Left hindlimb (tissue), 1 donor: ENCODE results near the gene OVCA2.

Source experiments
- DNase-seq: peaks from one replicate; pipeline ENCODE4 v3.0.0-alpha.2; 2018

Gene OVCA2

DNA sequence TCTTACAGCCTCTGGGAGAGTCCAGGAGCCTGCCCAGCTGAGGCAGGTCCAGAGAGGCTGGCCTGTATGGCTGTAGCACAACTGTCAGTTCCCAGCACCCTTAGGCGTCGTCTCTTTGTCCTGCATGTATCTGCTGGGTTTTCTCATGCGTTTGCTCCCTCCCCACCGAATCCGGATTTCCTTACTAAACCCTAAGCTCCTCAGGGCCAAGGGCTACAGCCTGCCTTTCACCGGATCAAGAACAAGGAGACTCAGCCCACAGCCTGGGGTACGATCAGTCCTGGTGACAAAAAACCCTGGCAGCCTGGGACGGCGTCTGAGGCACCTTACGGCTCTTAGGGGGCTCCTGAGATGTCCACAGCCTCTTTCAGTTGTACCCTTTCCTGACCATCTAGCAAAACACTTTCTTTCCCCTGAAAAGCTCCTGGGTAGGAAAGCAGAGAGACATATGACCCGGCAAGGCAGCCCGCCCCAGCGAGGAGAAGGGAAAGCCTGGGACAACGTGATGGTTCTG lies 25.3 kb downstream of the OVCA2 start:
- no peak for DNase-seq

DNA sequence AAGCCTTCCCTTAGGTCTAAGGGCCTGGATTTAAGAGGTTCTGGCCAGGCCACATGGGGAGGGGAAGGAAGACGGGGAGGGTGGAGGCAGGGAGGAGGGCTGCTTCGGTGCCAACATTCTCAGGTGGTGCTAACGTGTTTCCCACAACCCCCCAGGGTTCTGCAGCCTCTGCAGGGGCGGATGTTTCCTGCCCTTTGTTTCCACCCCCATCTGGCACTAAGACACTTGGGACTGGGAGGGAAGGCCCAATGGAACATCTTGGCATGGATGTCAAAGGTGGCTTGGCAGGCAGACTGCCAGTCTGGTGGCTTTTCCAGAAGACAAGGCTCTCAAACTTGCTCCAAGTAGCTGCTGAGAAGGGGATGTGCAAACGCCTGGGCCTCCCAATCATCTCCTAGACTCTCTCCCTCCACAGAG lies 25.8 kb downstream of the OVCA2 start:
- DNase-seq: peak; percentile 43

DNA sequence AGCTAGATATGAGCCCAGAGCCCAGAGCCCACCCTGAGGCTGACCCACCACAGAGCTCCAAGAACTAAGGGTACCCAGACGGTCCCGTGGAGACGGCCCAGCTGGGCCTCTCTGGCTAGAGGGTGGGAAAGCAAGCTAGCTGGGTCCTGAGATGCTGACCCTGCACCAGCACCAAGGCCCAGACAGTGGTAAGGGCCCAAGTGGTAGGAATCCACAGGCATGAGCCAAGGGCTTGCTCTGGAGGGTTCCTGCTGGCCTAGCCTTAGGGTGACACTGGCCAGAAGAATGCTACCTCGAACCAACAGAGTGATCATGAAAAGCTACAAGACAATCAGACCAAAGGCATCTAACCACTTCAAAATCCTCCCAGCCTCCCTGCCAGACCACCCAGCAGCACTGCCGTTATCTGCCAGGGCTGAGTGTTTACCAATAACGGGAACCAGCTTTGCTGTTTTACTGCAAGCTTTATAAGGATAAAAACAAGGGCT lies 26.3 kb downstream of the OVCA2 start:
- DNase-seq: peak; percentile 48

DNA sequence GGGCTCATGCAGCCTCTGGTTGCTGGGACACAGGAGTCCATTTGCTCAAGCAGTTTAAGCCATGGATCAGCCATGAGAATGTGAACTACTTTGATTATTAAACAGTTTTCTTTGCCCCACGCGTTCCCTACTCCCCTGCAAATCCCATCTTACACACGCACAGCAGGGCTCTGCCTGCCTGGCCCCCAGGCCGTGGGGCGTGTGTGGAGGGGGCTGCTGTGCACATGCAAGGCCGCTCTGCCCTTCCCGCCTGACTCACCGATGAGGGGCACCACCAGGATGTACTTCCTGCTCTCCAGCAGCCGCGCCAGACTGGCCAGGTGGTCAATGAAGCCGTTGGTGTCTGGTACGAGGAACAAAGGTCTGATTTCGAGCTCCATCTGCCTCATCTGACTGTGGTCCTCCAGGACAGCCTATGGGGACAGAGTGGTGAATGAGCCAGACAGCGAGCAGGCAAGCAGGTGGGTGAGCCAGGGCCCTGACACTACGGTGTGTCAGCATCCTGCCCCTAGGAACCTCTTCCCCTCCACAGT lies 26.8 kb downstream of the OVCA2 start:
- no peak for DNase-seq

DNA sequence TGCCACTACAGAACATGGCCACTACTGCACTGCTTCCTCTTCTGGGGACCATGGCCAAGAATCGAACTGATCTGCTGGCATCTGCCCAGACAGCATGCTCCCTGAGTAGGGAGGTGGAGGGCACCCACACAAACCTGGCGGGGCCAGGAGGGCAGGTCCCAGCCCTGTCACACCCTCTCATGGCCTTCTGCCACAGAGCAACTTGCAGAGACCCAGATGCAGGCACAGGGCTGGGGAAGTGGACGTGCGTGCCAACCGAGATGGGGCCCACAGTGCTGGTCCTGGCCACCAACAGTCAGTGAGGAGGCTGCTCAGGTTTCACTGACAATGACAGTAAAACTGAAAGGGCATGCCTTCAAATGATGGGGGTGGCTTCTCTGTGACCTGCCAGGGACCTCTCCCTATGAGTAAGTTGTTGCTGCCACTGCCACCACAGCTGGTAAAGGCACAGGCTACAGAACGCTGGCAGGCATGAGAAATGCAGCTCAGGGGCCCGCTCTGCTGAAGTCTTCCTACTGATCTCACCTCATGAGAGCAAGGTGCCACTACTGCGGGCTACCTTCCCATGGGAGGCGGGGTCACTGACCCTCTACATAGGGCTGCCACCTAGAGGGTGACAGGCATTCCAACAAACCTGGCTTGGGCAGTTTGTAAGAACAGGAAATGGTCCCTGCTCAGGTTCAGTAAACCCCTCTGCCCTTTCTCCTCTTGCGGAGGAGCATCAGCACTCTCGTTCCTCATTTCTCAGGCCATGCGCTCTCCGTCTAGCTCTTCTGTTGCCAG lies 28.6 kb downstream of the OVCA2 start:
- no peak for DNase-seq

DNA sequence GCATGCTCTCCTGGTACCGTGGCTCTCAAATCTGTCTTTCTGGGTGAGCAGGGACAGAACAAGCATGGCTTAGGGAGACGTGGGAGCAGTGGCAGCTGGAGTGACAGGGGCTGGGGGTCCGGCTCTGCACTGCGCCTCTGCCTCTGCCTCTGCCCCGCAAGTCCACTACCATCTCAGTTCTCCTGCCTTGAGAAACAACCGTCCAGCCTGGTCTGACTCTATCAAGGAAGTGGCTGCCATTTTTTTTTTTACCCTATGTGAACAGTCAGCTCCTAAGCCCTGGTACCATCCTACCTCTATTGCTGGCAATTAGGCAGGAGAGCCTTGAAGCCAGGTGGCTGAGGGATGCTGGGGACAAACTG lies 29.2 kb downstream of the OVCA2 start:
- no peak for DNase-seq

DNA sequence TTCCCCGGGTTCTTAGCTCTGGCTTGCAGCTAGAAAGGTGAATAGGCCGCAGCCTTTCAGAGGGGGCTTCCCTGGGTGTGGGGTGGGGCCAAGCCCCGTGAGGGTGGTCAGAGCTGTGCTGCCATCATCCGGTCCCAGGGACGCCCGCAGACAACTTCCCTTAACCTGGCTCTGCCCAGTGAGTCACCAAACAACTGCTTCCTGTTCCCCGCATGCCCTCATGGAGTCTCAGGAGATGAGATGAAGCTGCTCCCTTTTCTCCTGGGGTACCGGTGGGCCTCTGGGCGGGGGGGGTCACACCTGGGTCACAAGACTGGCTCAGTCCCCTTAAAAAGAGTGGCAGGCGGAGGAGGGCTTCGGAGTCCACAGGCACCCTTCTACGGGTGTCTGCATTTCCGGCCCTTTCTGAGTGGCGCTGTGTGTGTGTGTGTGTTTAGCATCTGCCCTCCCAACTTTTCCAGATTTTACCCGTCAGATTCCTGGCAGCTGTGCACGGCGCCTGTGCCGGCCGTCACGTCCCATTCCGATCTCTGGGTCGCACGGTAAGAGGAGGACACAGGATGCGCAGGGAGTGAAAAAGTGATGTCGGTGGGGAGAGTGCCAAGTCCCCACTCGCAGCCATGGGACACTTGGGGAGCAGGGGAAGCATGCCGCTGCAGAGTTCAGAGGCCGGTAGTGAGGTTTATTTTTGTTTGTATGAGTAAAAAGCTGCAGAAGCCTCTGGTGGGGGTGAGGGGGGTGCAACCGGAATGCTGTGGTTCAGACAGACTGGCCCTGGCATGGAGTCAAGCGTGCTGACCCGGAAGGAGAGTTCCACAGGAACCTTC lies 29.8 kb downstream of the OVCA2 start:
- DNase-seq: peak; percentile 64

DNA sequence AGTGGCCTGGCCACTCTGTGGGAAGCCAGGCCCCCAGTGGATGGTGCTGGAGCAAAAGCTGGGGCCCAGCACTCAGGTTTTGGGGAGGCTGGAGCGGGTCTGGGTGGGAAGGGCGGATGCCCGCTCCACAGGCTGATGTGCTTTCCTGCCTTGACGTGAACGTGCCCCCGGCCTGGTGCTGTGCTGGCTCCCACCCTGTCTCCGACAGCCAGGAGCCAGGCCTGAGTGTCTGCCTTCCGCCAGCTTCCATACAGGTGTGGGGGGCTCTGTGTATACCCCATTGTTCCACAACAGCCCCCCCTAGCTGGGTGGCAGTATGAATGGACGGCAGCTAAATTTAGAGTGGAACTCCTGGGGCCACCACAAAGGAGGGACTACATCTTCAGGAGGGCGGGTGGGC lies 33.1 kb downstream of the OVCA2 start:
- DNase-seq: no peak

DNA sequence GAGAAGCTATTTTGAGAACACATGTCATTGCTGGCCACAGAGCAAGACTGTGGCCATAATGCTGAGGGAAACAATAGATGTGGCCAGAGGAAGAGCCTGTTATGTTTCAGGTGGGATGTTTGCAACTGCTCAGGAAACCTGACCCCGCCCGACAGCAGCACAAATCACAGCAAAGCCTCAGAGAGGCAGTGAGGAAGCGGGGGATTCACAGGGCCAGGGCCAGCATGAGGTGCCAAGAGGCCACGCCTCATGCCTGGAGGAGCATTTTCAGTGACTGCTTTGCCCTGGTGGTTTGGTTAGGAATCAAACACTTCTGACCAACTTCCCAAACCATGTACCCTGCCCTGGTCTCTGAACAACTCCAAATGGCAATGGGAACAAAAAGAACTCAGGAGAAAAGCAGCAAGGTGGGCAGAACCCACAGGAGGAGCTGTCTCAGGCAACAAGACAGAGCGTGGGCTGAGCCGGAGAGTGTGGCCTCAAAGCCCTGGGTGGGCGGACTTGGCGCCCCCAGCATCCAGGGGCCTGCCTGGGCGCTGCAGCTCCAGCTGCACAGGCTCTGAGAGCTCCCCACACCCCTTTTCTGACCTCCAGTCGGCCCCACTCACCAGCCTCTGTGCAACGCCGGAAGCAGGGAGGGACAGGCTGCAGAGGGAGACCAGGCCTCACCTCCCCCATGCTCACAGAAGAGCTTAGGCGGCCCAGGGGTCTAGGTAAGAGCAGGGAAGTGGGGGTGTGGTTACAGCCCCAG lies 33.7 kb downstream of the OVCA2 start:
- peak; percentile 89 for DNase-seq

DNA sequence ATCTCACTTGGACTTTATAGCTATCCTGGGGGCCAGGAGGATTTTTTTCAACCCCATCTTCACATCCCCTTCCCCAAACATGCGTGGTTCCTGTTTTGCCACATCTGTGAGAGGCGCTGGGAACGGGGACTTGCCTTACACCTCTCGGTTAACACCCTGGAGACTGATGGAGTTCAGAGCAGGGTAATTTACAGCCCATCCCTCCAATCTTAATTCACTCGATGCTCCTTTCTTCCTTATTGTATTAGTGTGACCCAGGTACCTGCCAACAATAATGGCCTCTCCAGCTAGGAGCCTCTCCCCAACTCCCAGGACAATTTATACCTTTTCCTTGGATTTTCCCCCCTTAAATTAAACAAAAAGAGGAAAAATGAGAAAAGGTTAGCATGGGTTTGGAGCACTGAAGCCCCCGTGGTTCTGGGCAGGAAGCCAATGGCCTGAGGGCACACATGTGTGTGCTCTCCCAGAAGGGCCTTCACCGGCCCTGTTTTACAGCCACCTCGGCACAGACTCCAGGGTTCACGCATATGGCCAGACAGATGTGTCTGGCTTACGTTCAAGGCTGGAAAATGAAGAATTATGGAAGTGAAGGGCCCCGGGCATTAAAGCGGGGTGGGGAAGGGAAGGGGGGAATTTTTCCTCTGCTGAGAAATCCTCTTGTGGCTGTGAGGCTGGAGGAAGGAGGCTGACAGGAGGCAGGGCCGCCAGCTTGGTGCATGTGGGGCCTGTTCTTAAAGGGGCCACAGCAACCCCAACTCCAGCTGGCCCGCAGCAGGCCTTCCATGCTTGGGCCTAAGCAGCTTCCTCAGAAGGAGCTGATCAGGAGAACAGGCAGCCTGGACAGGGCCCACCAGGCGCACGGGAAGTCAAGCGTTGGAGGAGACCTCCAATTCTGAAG lies 34.5 kb downstream of the OVCA2 start:
- DNase-seq: peak; percentile 73

DNA sequence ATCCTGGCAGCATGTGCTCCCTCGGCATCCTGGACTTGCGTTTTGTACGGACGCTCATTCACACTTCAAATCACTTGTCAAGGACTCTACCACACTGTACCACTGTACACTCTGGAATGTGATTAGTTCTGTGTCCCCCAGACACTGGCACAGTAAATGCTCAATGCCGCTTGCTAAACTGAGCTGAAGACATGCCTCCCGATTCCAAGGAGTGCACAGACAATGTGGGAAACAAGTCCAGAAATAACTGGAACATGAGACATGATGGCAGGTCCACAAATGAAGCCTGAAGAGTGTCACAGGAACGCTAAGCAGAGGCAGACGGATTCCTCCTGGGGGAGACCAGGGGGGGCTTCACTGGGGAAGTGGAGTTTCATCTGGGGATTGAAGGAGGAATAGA lies 35.2 kb downstream of the OVCA2 start:
- no peak for DNase-seq

DNA sequence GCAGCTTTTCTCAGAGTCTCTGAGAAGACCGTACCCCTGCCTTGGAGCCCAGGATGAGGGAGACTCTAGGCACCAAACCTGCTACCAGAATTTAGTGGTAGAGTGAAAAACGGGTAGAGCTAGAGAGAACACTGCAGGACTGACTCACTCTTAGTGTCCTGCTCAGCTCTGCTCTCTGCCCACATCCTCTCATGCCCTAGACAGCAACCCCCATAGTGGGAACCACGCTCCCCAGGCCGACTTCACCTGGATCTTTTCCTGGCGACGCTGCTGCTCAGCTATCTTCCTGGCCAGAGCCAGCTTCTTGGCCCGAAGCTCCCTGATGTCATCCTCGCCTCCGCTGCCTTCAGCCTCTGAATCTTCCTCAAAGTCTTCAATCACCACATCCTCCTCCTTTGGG lies 39.7 kb downstream of the OVCA2 start:
- DNase-seq: no peak

DNA sequence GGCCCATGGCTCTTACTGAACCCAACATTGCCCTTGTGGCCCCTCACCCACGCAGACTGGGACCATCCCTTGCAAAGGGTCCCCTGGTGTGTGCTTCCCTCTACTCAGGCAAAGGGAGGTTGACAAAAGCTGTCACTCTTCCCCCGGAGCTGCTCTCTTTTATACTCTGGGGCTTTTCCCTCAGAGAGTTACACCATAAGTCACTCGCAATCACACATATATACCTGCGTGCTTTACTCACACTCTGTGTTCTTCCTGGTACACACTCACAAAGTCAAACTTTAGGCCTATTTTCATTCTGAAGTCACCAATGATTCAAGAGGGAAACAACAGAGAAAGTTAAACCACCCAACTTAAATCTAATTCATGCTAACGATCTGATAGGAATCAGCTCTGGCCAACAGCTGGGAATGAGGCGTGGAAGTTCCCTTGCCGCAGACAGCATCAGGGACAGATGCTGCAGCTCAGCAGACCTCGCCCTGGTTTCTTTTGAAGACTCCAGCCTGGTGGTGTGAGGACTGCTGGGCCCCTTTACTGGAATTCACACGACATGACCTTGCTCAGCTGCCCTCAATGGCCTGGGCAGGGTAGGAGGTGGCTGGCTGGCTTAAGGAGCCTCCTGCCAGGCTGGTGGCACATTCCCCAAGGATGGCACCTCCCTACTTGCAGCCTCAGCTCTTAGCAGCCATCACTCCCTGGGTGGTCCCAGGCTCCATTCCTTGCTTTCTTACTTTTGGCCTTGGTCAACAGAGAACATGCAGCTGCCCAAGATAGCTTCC lies 40.4 kb downstream of the OVCA2 start:
- DNase-seq: no peak

DNA sequence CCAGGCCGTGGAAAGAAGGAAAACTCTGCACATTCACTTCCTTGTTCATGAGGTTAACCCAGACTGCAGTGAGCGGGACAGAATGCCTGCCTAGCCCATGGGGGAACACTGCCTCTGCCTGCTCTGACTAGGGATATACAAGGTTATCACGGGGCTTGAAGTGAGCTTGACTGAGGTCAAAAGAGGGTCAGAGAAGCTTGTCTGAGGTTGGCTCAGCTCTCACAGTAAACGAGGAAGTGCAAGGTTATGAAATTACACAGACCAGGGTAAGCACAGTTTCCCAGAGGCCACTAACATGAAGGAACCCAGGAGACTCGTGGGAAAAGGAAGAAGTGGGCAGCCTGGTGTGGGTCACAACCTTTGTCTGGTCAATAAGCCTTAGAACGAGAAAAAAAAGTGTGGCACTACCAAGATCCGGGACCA lies 41.8 kb downstream of the OVCA2 start:
- no peak for DNase-seq

DNA sequence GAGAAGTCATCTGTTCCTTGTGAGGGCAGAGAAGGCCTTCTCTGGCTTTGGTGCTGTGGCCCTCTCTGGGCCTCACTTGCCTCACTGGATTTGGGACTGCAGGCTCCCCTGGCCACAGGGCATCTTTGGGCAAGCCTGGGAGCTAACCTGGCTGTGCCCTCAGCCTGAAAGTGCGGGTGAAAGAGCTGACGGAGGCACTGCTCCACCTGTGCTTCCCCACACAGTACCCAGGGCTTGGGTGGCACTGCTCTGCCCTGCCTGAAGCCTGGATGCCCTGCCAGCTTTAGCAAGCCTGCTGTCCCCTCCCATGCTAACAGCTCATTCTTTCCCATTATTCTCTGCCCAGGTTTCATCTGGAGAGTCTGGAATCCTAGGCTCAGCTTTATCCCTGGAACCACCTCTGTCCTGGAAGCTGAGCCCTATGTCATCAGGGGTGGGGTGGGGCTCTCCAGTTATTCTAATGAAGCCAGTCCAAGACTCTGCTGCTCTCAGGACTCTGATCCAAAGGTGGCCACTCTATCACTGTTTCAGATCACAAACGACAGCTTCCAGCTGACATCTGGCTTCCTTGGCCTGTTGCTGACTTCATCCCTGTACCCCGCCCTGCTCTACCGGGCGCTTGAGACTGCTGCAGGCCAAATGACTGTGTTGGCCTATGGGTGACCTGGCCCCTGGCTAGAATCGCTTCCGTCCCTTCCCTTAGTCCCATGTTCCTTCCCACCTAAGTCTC lies 42.4 kb downstream of the OVCA2 start:
- peak; percentile 67 for DNase-seq

DNA sequence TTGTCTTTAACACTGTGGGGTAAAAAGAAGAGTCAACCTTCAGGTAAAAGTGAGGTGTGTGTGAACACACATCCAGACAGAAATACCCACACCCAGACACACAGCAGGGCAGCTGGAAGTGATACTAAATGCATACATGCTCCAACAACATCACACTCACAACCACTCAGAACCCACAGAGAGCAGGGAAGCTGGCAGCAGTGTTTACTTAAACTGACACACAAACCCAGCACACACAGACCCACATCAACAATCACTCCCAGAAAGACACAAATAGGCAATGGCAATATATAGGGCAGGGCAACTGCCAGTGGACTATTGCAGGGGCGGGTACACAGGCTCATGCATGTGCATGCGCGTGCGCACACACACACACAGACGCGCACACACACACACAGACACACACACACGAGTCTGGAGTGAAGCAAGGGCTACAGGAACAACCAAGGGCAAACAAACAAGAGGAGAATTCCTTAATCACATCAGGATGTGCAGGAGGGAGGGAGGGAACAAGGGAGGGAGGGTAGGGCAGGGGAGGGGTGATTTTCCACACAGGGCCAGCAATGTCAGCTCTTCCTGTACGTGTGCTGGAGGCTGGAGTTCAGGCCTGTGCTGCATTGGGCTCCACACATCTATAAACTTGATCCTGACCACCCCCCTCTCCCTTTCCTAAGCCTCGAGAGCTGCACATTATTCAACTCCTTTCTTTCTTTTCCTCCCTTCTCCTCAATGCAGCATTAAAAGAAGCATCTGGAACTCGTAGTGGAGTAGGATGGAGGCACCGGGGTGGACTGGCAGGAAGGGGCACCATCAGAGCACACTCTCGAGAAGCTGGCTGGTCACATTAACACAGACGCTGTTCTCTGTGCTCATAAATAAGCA lies 43.2 kb downstream of the OVCA2 start:
- DNase-seq: peak; percentile 87

DNA sequence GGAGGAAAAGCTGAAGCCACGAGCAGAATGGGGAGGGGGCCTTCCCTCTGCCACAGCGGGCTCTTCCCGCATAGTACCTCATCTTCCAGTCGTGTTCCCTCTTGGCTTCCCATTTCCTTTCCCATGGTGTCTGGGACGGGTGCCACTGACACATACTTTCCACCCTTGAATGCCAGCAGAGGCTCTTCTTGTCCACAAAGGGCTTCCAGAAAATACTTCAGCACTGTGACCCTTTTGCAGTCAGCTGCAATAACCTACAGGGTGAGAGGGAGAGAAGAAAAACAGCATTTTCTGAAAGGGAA lies 43.8 kb downstream of the OVCA2 start:
- DNase-seq: peak; percentile 88

DNA sequence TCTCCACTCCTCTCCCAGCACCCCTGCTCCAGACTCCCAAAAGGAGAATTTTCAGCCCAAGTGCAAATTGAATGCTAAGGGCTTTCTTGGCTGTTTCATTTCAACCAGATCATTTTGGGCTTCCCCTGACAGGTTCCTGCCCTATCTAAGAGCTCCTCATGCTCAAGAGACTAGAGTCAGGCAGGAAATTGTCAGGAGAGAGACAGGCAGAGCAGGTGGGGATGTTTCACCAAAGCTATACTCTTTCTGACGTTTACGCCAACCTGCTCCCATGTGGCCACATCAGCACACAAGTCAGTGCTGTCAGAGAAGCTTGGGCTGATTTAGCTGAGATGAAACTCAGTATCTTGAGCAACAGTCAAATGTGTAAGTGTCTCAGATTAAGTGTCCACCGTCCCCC lies 44.5 kb downstream of the OVCA2 start:
- no peak for DNase-seq

DNA sequence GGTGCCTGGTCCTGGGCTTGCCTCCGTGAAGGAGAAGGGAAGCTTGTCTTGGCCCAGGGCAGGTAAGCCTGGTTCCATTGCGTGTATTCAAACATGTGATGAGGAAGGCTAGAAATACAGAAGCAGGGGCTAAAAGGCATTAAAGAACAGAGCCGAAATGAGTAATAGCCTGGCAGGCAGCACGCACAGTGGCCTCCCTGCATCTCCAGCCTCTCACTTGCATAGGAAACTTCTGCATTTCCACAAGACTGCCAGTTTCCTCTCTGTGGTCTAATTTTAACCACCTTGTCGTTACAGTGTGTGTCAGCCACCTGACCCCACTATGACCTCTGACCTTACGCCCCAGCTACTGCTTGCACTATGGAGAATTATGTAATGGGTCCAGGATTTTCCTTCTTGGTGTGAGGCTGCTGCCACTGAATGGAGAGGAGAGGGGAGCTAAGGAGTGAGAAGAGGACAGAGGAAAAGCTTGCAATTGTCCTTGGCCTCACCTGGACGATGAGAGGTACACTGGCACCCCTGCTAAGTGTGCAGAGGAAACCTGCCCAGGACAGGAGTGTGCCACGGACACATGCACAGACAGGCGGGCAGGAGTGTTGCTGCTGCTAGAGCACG lies 45.9 kb downstream of the OVCA2 start:
- no peak for DNase-seq
